Activated naive CD4-positive, alpha-beta T cell treated with anti-CD3 and anti-CD28 coated beads, Interleukin-2, amount 10 ng/mL, durations not matched to agents 7 days and 5 days (primary cell): ENCODE data around the gene RPL18A.

Experiments
- CTCF ChIA-PET: fragments of 350-600 bp; sonication (Branson Sonifier 250); formaldehyde crosslinking; loops from one replicate; lab custom pipeline; 2021; ENCODE audit warnings: antibody characterized with exemption; lab: Charles Lee
- DNase-seq: peaks from one replicate; pipeline ENCODE4 v3.0.0-alpha.2; 2020
- H3K27ac Mint-ChIP-seq: one replicate; pipeline ENCODE4 v1.8.0; 2021; ENCODE audit warnings: mild to moderate bottlenecking, moderate library complexity, mixed read lengths
- H3K27me3 Mint-ChIP-seq: one replicate; pipeline ENCODE4 v1.8.0; 2021; ENCODE audit warnings: mild to moderate bottlenecking, mixed read lengths
- H3K36me3 Mint-ChIP-seq: one replicate; pipeline ENCODE4 v1.8.0; 2021; ENCODE audit warnings: mixed read lengths
- H3K4me1 Mint-ChIP-seq: one replicate; pipeline ENCODE4 v1.8.0; 2021; ENCODE audit warnings: mixed read lengths
- H3K4me3 Mint-ChIP-seq: one replicate; pipeline ENCODE4 v1.8.0; 2021; ENCODE audit warnings: mild to moderate bottlenecking, moderate library complexity, mixed read lengths
- H3K9me3 Mint-ChIP-seq: one replicate; pipeline ENCODE4 v1.8.0; 2021; ENCODE audit warnings: mixed read lengths

RPL18A gene

DNA sequence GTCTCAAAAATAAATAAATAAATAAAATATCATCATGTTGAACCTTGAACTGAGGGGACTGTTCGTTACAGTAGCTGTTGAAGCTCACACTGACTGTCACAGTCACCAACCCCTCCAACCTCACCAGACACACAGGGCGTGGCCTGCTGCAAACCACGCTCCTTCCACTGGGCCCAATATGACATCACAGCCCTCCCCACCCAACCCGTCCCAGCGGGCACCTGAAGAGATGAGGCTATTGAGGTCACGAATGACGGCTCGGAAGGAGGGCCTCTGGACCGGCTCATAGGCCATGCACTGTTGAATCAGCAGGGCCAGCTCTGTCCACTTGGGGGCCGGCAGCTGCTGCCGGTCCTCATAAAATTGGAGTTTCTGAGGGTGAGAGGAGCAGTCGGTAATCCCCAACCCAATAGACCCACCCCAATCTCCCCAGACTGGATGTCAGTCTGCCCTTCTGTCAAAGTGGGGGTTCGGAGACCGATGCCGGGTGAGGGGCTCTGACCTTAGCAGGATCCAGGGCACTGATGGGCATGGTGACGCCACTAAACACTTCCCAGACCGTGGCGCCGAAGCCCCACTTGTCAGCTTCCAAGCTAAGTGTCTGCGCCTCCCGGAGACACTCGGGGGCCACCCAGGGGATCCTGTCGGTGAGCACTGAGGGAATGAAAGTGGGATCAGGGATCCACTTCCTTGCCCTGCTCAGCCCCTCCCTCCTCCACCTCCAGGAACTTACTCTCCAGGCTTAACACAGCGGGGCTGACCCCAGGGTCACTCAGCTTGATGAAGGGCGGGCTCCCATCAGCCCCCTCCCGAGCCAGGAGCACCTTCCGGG, 25.1 kb upstream of the RPL18A start:
- DNase-seq, result no peak
- Mint-ChIP-seq H3K27me3 (no peaks in the 10 kb centered on the region), H3K27ac (peak overlapping the region; percentile 42), H3K36me3 (peaks cover 82% of the 10 kb centered on the region), H3K4me1 (peaks cover 24% of the 10 kb centered on the region), H3K9me3 (peaks cover 8% of the 10 kb centered on the region), H3K4me3 (no peak overlapping the region)
- CTCF ChIA-PET, result interaction anchor here (0.6 to 1.0 kb wide), 2 partner anchors 25 to 95 kb away, joined by 3 read pairs; partner anchors contain the start of gene RPL18A

DNA sequence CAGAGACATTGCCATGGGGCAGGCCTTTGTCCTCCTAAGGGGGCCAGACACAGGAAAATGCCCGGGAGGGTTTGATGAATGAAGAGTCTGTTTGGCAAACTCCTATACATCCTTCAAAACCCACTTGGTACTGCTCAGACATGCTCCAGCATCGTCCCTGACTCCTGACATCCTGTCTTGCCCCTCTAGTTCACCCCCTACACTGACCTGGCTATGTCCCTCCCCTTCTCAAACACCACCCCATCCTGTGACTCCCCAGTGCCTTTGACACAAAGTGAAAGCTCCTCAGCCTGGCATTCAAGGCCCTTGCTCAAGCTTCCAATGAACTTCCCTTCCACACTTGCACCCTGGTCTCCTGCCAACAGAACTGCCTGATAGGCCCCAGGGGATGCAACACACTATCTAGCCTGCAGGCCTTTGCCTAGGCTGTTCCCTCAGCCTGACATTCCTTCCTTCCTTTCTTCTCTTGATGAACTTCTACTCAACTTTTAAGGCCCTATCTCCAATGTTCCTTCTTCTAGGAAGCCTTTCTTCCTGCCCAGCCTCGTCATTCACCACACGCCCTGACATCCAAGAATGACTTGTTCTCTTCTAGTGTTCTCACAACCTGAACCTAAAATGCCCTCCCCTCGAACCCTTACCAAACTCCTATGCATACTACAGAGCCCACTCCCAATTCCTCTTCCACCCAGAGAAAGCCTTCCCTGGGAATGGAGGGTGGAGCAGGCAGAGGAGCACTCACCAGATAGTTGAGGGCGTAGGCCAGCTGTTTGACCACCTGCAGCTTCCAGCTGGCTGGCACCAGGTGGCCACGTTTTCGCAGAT, 24.3 kb upstream of the RPL18A start:
- H3K27me3 Mint-ChIP-seq, result no peaks in the 10 kb centered on the region
- H3K27ac Mint-ChIP-seq, result peak overlapping the region; percentile 42
- CTCF ChIA-PET, result interaction anchor here (1.0 kb wide), 1 partner anchor 24 kb away, joined by 3 read pairs; the partner anchor contains the start of gene RPL18A
- peaks cover 24% of the 10 kb centered on the region for H3K4me1 Mint-ChIP-seq
- no peak overlapping the region for H3K4me3 Mint-ChIP-seq
- DNase-seq, result no peak
- peaks cover 82% of the 10 kb centered on the region for H3K36me3 Mint-ChIP-seq
- peaks cover 8% of the 10 kb centered on the region for H3K9me3 Mint-ChIP-seq

DNA sequence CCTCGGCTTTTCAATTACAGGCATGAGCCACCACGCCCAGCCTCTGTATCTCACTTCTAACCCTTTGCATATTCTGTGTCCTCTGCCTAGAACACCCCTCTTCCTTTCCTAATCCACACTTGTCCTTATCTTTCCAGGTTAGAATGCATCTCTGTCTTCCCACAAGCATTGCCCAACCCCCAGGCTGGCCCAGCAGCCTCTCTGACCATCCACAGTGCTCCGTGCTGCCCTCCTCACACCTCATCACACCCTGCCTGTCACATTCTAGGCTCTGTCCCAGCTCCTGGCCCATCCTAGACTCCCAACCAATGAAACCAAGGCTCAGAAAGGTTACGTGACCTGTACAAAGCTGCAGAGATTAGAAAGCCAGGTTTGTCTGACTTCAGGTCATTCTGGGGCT, 23.2 kb upstream of the RPL18A start:
- Mint-ChIP-seq H3K4me1 (peaks cover 28% of the 10 kb centered on the region), H3K4me3 (no peak overlapping the region), H3K27ac (no peak overlapping the region), H3K9me3 (peaks cover 8% of the 10 kb centered on the region), H3K36me3 (peaks cover 82% of the 10 kb centered on the region), H3K27me3 (no peaks in the 10 kb centered on the region)
- CTCF ChIA-PET, result no interaction called here
- no peak for DNase-seq

DNA sequence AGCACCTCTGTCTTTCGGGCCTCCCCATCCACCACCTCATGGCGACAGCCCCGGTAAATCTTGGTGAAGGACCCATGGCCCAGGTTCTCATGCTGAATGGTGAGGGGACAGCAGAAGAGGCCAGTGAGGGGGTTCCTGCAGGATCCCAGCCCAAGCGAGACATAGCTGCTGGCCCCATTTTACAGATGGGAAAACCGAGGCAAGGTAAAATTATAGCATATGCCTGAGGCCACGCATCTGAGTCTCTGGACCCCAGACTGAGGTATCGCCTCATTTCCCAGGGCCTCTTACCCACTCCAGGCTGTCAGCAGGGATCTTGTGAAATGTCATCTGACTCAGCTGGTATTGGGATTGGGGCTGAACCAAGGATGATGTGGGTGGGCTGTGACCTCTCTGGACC, 21.7 kb upstream of the RPL18A start:
- H3K4me3 Mint-ChIP-seq, result no peak overlapping the region
- no peak overlapping the region for H3K27ac Mint-ChIP-seq
- no peak for DNase-seq
- no peaks in the 10 kb centered on the region for H3K27me3 Mint-ChIP-seq
- CTCF ChIA-PET, result no interaction called here
- peaks cover 77% of the 10 kb centered on the region for H3K36me3 Mint-ChIP-seq
- peaks cover 5% of the 10 kb centered on the region for H3K9me3 Mint-ChIP-seq
- H3K4me1 Mint-ChIP-seq, result peaks cover 28% of the 10 kb centered on the region

DNA sequence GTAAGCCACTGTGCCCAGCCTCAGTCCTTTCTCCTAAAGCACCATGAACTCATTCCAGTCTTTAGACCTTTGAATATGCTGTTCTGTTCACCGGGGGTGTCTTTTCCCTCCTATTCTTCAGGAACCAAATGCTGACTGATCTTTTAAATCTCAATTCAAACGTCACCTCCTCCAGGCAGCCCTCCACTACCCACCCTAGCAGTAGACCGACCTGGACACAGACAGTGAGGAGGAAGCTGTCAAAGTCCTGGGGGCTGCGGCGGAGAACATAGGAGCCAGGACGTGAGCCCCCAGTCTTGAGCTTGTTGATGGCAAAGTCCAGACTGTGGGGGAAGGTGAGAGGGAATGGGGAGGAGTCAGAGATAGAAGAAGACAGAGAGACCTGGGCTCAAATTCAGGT, 19.7 kb upstream of the RPL18A start:
- H3K9me3 Mint-ChIP-seq, result peaks cover 5% of the 10 kb centered on the region
- H3K27ac Mint-ChIP-seq, result peak overlapping the region; percentile 28
- CTCF ChIA-PET, result interaction anchor here (1.0 kb wide), 1 partner anchor 15 kb away, joined by 3 read pairs; no protein-coding TSS in a partner anchor
- no peak overlapping the region for H3K4me3 Mint-ChIP-seq
- peaks cover 38% of the 10 kb centered on the region for H3K4me1 Mint-ChIP-seq
- peaks cover 82% of the 10 kb centered on the region for H3K36me3 Mint-ChIP-seq
- no peaks in the 10 kb centered on the region for H3K27me3 Mint-ChIP-seq
- DNase-seq, result no peak

DNA sequence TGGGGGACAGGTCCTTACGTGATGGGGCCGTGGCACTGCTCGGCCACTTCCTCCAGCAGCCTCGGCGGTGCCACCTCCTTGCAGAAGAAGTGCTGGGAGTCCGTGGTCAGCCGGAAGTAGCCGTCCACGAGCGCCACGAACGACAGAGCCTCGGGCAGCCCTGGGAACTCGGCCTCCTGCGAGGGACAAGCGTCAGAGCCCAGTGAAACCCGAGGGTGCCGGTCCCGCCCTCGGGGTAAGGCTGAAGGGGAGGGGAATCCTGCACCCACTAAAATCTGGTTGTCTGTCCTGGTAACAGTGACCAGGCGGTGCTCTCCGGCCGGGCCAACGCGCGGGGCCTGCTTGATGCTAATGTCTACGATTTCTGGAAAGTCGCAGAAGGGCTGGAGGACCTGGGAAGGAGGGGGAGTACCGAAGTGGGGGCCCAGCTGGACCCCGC, 18.3 kb upstream of the RPL18A start:
- Mint-ChIP-seq H3K36me3 (peaks cover 78% of the 10 kb centered on the region), H3K27me3 (no peaks in the 10 kb centered on the region), H3K4me1 (peaks cover 44% of the 10 kb centered on the region), H3K9me3 (no peaks in the 10 kb centered on the region), H3K4me3 (no peak overlapping the region), H3K27ac (no peak overlapping the region)
- CTCF ChIA-PET, result no interaction called here
- DNase-seq, result no peak

DNA sequence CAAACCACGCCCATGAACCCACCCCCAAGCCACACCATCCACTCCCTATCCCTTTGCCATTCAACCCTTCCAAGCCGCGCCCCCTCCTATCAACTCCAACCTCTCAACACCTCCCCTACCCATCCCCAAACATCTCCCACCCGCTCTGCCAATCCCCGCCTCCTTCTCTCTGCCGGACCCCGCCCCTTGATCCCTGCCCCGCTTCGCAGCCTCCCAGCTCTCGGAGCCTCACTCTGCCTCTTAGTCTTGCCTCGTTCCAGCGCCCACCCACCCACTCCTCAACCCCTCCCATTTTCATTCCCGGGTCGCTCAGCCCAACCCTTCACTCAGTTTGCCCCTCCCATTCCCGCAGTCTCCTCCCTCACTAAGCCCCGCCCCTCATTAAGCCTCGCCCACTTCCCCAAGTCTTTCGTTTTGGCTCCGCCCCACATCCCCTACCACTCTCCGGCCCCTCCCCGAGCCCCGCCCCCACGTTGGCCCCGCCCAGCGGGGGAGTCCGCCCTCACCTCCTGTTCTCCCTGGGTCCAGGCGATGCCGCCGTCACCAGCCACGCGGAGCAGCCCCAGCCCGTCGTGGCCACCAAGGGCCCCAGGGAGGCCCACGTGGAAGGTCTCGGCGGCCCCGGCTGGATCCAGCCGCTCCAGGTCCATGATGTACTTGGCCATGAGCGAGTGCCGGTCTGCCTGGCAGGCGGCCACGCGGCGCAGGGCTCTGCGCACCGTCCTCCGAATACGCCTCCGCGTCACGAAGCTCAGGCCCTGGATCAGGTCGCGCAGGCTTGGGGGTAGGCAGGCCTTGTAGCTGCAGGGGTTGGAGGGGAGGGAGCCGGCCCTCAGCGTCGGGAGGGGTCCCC, 17.7 kb upstream of the RPL18A start:
- DNase-seq, result peak; percentile 69
- no peaks in the 10 kb centered on the region for H3K27me3 Mint-ChIP-seq
- H3K9me3 Mint-ChIP-seq, result no peaks in the 10 kb centered on the region
- H3K36me3 Mint-ChIP-seq, result peaks cover 76% of the 10 kb centered on the region
- peaks cover 42% of the 10 kb centered on the region for H3K4me1 Mint-ChIP-seq
- CTCF ChIA-PET, result no interaction called here
- H3K27ac Mint-ChIP-seq, result no peak overlapping the region
- H3K4me3 Mint-ChIP-seq, result no peak overlapping the region

DNA sequence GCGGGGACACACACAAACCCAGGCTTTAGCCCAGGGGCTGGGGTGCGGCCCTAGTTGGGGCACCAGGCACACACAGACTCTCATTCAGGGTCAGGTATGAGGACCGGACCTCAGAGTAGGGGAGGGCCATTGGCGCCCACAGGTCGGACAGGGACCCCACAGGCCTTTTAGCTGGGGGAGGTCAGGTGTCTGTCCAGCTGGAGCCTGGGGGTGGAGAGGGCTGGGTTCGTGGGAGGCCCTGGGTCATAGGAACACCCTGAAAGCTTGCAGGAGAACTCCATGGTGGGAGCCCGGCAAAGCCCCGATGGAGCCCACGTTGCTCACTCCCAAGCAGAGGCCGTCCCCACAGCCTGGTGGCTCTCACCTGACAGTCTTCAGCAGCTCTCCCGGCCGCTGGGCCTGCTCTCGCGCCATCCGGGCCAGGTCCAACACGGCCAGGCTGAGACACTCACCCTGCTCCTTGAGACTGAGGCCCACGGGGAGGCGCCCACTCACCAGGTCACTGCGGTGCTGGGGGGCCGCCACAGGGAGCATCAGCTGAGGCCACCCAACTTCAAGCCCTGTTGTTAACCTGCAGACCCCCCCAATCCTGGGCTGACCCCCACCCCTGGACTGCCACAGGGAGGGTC, 16.9 kb upstream of the RPL18A start:
- no peaks in the 10 kb centered on the region for H3K9me3 Mint-ChIP-seq
- H3K36me3 Mint-ChIP-seq, result peaks cover 69% of the 10 kb centered on the region
- no peak for DNase-seq
- H3K4me1 Mint-ChIP-seq, result peaks cover 45% of the 10 kb centered on the region
- no peaks in the 10 kb centered on the region for H3K27me3 Mint-ChIP-seq
- H3K4me3 Mint-ChIP-seq, result no peak overlapping the region
- CTCF ChIA-PET, result interaction anchor here (1.0 to 1.2 kb wide), 2 partner anchors 9 to 51 kb away, joined by 3 read pairs; no protein-coding TSS in a partner anchor
- no peak overlapping the region for H3K27ac Mint-ChIP-seq

DNA sequence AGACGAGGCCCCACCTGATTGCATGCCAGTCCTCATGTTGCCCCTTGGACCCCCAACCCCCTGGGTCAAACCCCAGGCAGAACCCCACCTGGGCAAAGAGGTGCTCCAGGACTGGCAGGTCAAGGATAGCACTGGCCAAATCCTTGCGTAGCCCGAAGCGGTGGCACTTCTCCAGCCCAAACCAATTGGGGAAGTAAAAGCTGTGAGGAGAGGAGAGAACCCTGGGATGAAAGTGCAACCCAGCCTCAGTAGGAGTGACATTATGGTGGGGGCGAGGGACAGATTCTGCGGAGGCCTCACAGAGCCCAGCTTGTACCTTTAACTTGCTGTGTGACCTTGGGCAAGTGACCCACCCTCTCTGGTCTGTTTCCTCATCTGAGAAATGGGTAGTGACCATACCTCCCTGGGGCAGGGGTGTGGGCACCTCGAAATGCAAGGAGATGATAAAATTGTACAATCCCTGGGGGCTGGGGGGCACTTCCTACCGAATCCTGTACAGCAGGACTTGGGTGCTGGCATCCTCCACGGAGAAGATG, 16.4 kb upstream of the RPL18A start:
- Mint-ChIP-seq H3K9me3 (no peaks in the 10 kb centered on the region), H3K4me1 (peaks cover 51% of the 10 kb centered on the region), H3K27me3 (no peaks in the 10 kb centered on the region), H3K36me3 (peaks cover 65% of the 10 kb centered on the region), H3K27ac (no peak overlapping the region), H3K4me3 (no peak overlapping the region)
- DNase-seq, result no peak
- CTCF ChIA-PET, result interaction anchor here (1.0 to 1.2 kb wide), 2 partner anchors 9 to 52 kb away, joined by 3 read pairs; no protein-coding TSS in a partner anchor

DNA sequence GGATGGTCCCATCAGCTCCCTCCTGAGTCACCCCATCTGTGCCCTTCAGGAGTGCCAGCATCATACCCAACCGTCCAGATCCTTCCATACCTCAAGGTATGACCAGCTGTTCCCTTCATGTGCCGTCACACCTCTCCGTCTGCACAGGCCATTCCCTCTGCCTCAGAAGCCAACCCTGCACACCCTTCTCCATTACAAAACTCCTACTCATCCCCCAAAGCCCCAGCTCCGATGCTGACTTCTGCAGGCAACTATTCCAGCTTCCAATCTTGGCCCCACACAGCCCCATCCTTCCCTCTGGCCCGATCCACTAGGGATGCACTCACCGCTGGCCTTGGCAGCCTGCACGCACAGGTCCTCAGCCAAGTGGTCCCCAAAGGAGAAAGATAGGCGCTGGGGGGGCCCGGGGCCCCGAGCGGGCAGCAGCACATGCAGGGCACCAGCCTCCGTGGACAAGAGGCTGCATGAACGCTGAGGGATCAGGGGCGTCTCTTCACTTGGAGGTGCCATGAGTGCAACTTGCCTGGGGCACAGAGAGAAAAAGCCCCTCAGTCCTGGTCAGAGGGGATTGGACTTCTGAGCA, 15.7 kb upstream of the RPL18A start:
- DNase-seq, result no peak
- Mint-ChIP-seq H3K9me3 (no peaks in the 10 kb centered on the region), H3K27me3 (no peaks in the 10 kb centered on the region), H3K36me3 (peaks cover 61% of the 10 kb centered on the region), H3K4me1 (peaks cover 55% of the 10 kb centered on the region), H3K27ac (peak overlapping the region; percentile 66), H3K4me3 (peak overlapping the region; percentile 5)
- CTCF ChIA-PET, result interaction anchor here (1.0 to 1.2 kb wide), 2 partner anchors 8 to 52 kb away, joined by 3 read pairs; no protein-coding TSS in a partner anchor

DNA sequence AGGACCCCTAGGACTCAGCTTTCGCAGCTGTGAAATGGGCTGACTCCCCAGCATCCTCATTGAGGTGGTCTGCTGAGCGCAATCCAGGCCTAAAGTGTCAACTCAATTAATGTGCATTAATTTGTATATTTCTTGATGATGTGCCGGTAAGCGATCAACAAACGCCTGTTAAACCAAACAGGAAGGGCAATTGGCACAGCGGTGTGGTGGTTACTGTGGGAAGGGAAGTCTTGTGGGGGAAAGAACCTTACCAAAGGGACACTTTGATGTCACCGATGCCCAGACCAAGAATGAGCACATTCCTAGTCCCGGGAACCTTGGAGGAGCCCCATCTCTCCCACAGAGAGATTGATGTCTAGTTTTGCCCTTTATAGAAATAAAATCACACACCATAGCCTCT, 13.6 kb upstream of the RPL18A start:
- peak; percentile 60 for DNase-seq
- H3K27ac Mint-ChIP-seq, result peak overlapping the region; percentile 97
- H3K4me1 Mint-ChIP-seq, result peaks cover 69% of the 10 kb centered on the region
- no peaks in the 10 kb centered on the region for H3K27me3 Mint-ChIP-seq
- peak overlapping the region; percentile 93 for H3K4me3 Mint-ChIP-seq
- peaks cover 48% of the 10 kb centered on the region for H3K36me3 Mint-ChIP-seq
- CTCF ChIA-PET, result interaction anchor here (1.4 kb wide), 1 partner anchor 9 kb away, joined by 5 read pairs; no protein-coding TSS in a partner anchor
- no peaks in the 10 kb centered on the region for H3K9me3 Mint-ChIP-seq

DNA sequence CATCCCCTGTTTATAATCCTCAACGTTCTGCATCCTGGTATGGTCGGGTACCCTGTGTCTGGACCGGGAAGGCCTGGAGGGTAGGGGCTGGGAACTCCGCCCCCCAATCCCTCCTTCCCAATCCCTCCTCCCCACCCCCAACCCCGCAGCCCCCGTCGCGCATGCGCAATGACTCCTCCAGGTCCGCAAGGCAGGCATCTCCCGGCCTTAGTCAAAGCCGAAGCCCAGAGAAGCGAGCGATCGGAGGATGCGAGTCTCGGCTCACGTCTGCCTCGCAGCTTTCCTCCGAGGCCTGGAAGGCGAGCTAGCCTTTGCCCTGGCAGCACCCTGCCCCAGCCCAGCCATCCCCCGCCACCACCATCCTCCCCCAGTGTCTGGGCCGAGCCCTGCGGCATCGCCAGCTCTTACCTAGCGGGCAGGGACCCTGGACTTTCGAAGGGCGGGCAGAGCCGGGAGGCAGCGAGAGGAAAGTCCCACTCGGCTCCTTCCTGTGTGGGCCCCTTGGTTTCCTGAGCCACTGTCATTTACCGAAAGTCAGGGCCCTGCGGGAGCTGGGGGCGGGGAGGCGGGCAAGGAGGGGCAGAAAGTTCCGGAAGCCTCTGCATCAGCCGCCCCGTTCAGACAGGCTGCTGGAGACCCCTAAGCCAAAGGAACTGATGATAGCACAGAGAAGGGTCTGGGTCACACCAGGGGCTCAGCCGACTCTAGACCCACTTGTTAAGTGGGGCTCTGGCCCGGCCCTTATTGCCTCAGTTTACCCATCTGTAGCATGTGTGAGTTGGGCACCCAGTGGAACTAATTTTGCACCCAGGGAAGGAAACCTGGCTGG, 12.0 kb upstream of the RPL18A start, which contains the start of gene JAK3:
JAK3 (minus strand) TSS at position 445 of the 829 bp plus-strand sequence. CDS start 3,565 bp downstream, outside the sequence.
- Mint-ChIP-seq H3K9me3 (peaks cover 3% of the 10 kb centered on the region), H3K4me1 (peaks cover 76% of the 10 kb centered on the region), H3K36me3 (peaks cover 45% of the 10 kb centered on the region), H3K27me3 (no peaks in the 10 kb centered on the region), H3K27ac (peak within 1 kb of the TSS; percentile 97), H3K4me3 (peak within 1 kb of the TSS; percentile 93)
- peak; percentile 91 for DNase-seq
- CTCF ChIA-PET, result interaction anchor here (1.1 to 1.3 kb wide), 2 partner anchors 8 to 12 kb away, joined by 4 to 7 read pairs; partner anchors contain the start of gene RPL18A
